Dermis blood vessel endothelial cell (primary cell): Measurements from ENCODE around the gene DNMBP. TPM values are rescaled to one million over a fixed set of nuclear protein-coding genes. Genes with fewer than 3 reads are reported as not detected.
"Not testable (repeated sequence)": the region's sequence is repeated elsewhere in the genome, so short reads cannot be mapped to it uniquely, and the experiment has no call there.

ENCODE experiments used
- DNase-seq: peaks from one replicate; pipeline ENCODE4 v3.0.0; 2010
- total RNA-seq: library from RNA; depleted of rRNA; stranded (reverse); fragments of >200 nt; gene quantifications from 2 replicates; pipeline ENCODE4 v1.2.3, GENCODE V29; 2014

Gene DNMBP
- total RNA-seq, 1 donor from 2014 or later: 39.5 TPM

GRCh38 chr10:100020142-100020885, 10.6 kb upstream of the DNMBP start:
- DNase-seq: no peak

- no peak for DNase-seq
These were observed 10.0 kb upstream of the DNMBP start for GRCh38 chr10:100019787-100020141.

- DNase-seq: no peak
These were observed 4.5 kb upstream of the DNMBP start for GRCh38 chr10:100014071-100014762.

- DNase-seq: no peak
These were observed 3.9 kb upstream of the DNMBP start for GRCh38 chr10:100013621-100014020.

- DNase-seq: not testable (repeated sequence)
These were observed 2.2 kb upstream of the DNMBP start for GRCh38 chr10:100011906-100012305.

GRCh38 chr10:100009283-100009792, 409 bp downstream of the DNMBP start:
- DNase-seq: peak; percentile 69

GRCh38 chr10:100008708-100009282, 952 bp downstream of the DNMBP start:
- peak; percentile 34 for DNase-seq

- peak; percentile 44 for DNase-seq
These were observed 1.6 kb downstream of the DNMBP start for GRCh38 chr10:100008142-100008522.

GRCh38 chr10:100007231-100008141, 2.3 kb downstream of the DNMBP start:
- DNase-seq: peak; percentile 32

- DNase-seq: peak; percentile 95
These were observed 3.4 kb downstream of the DNMBP start for GRCh38 chr10:100006243-100006886.

GRCh38 chr10:100004805-100005510, 4.8 kb downstream of the DNMBP start:
- DNase-seq: peak; percentile 21

GRCh38 chr10:100000109-100000644, 9.6 kb downstream of the DNMBP start:
- no peak for DNase-seq

- no peak for DNase-seq
These were observed 10.2 kb downstream of the DNMBP start for GRCh38 chr10:99999319-100000108.

- no peak for DNase-seq
These were observed 10.9 kb downstream of the DNMBP start for GRCh38 chr10:99998889-99999288.

- peak; percentile 75 for DNase-seq
These were observed 12.8 kb downstream of the DNMBP start for GRCh38 chr10:99996671-99997648.

- no peak for DNase-seq
These were observed 14.0 kb downstream of the DNMBP start for GRCh38 chr10:99995713-99996112.

- no peak for DNase-seq
These were observed 14.5 kb downstream of the DNMBP start for GRCh38 chr10:99995269-99995668.

GRCh38 chr10:99994801-99995200, 14.9 kb downstream of the DNMBP start:
- no peak for DNase-seq
